Suppressor macrophage treated with lipopolysaccharide for 4 hours (primary cell): Measurements from ENCODE around the gene ADAT3.

ENCODE experiments used
- DNase-seq: peaks from one replicate; pipeline ENCODE4 v3.0.0-alpha.2; 2020

The ADAT3 gene

GRCh38 chr19:1943661-1944087 is 38.5 kb downstream of the ADAT3 start:
- DNase-seq = no peak

GRCh38 chr19:1944088-1944915 is 39.1 kb downstream of the ADAT3 start:
- DNase-seq = peak; percentile 48

- DNase-seq = no peak
Measured at GRCh38 chr19:1944916-1945561, 39.8 kb downstream of the ADAT3 start.

- DNase-seq = peak; percentile 43
Measured at GRCh38 chr19:1945899-1946298, 40.7 kb downstream of the ADAT3 start.

GRCh38 chr19:1947651-1948209 is 42.5 kb downstream of the ADAT3 start:
- no peak for DNase-seq

- no peak for DNase-seq
Measured at GRCh38 chr19:1949304-1950101, 44.3 kb downstream of the ADAT3 start.

- DNase-seq = no peak
Measured at GRCh38 chr19:1950640-1951039, 45.4 kb downstream of the ADAT3 start.

GRCh38 chr19:1952635-1953034 is 47.4 kb downstream of the ADAT3 start:
- DNase-seq = no peak

GRCh38 chr19:1953037-1953436 is 47.8 kb downstream of the ADAT3 start:
- no peak for DNase-seq

- DNase-seq = no peak
Measured at GRCh38 chr19:1953441-1954094, 48.4 kb downstream of the ADAT3 start.

- no peak for DNase-seq
Measured at GRCh38 chr19:1954532-1954933, 49.3 kb downstream of the ADAT3 start.

GRCh38 chr19:1955171-1956121 is 50.2 kb downstream of the ADAT3 start:
- DNase-seq = no peak

GRCh38 chr19:1956122-1956494 is 50.9 kb downstream of the ADAT3 start:
- no peak for DNase-seq

- no peak for DNase-seq
Measured at GRCh38 chr19:1956868-1957492, 51.8 kb downstream of the ADAT3 start.

- DNase-seq = no peak
Measured at GRCh38 chr19:1957562-1958248, 52.5 kb downstream of the ADAT3 start.

- DNase-seq = no peak
Measured at GRCh38 chr19:1959928-1960589, 54.9 kb downstream of the ADAT3 start.

- DNase-seq = no peak
Measured at GRCh38 chr19:1961000-1961883, 56.0 kb downstream of the ADAT3 start.

- no peak for DNase-seq
Measured at GRCh38 chr19:1962674-1963073, 57.5 kb downstream of the ADAT3 start.
